ENCODE measurements around the gene TFPI. TPM values are rescaled to one million over a fixed set of nuclear protein-coding genes. Genes with fewer than 3 reads are reported as not detected.
"Not testable (repeated sequence)": the region's sequence is repeated elsewhere in the genome, so short reads cannot be mapped to it uniquely, and the experiment has no call there.

Gene TFPI
- total RNA-seq, 2 donors from 2014 or later: 63.5 to 86.8 TPM

GRCh38 chr2:187543488-187543887 lies 10.7 kb downstream of the TFPI start:
- Histone ChIP-seq H3K36me3 (no peaks in the 10 kb centered on the region), H3K27ac (peak overlapping the region in 1 of 2 donors; percentile 3), H3K4me3 (no peak overlapping the region), H3K27me3 (replicated peaks; ENCODE audit: insufficient read depth) (peaks cover 4% of the 10 kb centered on the region), H3K9me3 (no peaks in the 10 kb centered on the region), H3K4me1 (ENCODE audit: control insufficient read depth in 1 of 2, low read depth in 2 of 2) (peaks cover 16 to 20% of the 10 kb centered on the region in 2 donors)
- no peak for ATAC-seq (ENCODE audit: insufficient number of reproducible peaks, low FRiP score, low read depth)
- no peak for TF ChIP-seq CTCF (IDR thresholded peaks at IDR 0.05)
- DNase-seq (ENCODE audit: low spot score): no peak

GRCh38 chr2:187542123-187542522 lies 12.1 kb downstream of the TFPI start:
- no peak overlapping the region for H3K4me3 ChIP-seq

DNA sequence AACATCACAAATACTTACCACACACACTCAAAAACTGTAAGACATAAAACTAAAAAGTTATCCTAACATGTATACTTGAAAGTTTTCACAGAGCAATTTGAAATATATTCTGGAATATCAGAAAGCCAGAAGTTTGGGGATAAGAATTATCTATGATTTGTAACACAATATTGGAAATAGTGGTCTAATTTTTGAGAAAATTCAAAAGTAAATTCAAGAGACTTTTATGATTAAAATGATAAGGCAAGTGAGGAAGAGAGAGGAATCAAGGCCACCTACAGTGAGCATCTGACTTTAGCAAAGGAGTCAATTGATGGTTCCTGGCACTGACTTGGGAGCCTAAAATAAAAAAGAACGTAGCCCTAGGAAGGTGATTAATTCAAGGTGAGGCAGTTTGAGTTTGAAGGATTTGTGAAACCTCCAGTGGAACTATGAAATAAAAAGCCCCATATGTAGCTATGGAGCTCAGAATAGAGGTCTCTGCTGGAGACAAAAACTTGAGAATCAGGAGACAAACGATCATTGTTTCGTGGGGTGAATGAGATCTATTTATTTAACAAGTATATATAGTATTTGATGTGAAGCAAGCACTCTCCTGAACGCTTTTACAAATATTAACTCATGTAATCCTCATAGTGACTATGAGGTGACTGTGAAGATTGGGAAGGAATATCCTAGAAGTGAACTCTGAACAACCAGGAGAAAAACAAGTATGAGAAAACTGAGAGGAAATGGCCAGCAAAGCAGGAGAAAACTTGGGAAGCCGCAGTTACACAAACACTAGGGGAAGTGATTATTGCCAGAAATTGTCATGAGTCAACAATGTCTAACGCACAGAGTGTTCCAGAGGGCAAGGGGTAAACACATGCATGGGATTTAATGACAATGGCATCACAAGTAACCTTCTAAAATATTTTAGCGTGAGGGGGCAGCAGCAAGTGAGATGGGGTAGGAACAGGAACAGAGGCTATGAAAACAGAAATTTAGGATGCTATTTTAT lies 12.8 kb downstream of the TFPI start:
- ATAC-seq (ENCODE audit: insufficient number of reproducible peaks, low FRiP score, low read depth) (peak; percentile 79), DNase-seq (ENCODE audit: low spot score) (no peak)
- Histone ChIP-seq H3K9me3 (no peaks in the 10 kb centered on the region), H3K27ac (peak overlapping the region; percentile 1 to 63), H3K4me3 (peak overlapping the region; percentile 4), H3K27me3 (replicated peaks; ENCODE audit: insufficient read depth) (peaks cover 4% of the 10 kb centered on the region), H3K4me1 (ENCODE audit: control insufficient read depth in 1 of 2, low read depth in 2 of 2) (peaks cover 16 to 18% of the 10 kb centered on the region in 2 donors), H3K36me3 (no peaks in the 10 kb centered on the region)
- no peak for TF ChIP-seq CTCF (IDR thresholded peaks at IDR 0.05)

More at GRCh38 chr2:187542123-187542522, 12.1 kb downstream of the TFPI start:
- no peaks in the 10 kb centered on the region for H3K36me3 ChIP-seq
- peaks cover 16 to 18% of the 10 kb centered on the region in 2 donors for H3K4me1 ChIP-seq (ENCODE audit: control insufficient read depth in 1 of 2, low read depth in 2 of 2)
- no peak for DNase-seq (ENCODE audit: low spot score)
- no peak for ATAC-seq (ENCODE audit: insufficient number of reproducible peaks, low FRiP score, low read depth)
- TF ChIP-seq CTCF (IDR thresholded peaks at IDR 0.05): no peak
- peak overlapping the region in 1 of 2 donors; percentile 63 for H3K27ac ChIP-seq
- H3K27me3 ChIP-seq (replicated peaks; ENCODE audit: insufficient read depth): peaks cover 4% of the 10 kb centered on the region
- no peaks in the 10 kb centered on the region for H3K9me3 ChIP-seq

GRCh38 chr2:187538222-187538621 lies 16.0 kb downstream of the TFPI start:
- H3K36me3 ChIP-seq; H3K27me3 ChIP-seq (replicated peaks; ENCODE audit: insufficient read depth); DNase-seq (ENCODE audit: low spot score); ATAC-seq (ENCODE audit: insufficient number of reproducible peaks, low FRiP score, low read depth); H3K4me3 ChIP-seq; H3K9me3 ChIP-seq; H3K27ac ChIP-seq: not testable (repeated sequence)
- peaks cover 9 to 18% of the 10 kb centered on the region in 2 donors for H3K4me1 ChIP-seq (ENCODE audit: control insufficient read depth in 1 of 2, low read depth in 2 of 2)

DNA sequence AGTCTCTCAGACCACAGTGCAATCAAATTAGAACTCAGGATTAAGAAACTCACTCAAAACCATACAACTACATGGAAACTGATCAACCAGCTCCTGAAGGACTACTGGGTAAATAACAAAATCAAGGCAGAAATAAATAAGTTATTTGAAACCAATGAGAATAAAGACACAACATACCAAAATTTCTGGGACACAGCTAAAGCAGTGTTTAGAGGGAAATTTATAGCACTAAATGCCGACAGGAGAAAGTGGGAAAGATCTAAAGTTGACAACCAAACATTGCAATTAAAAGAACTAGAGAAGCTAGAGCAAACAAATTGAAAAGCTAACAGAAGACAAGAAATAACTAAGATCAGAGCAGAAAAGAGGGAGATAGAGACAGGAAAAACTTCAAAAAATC lies 18.9 kb downstream of the TFPI start:
- DNase-seq (ENCODE audit: low spot score); H3K36me3 ChIP-seq; H3K9me3 ChIP-seq; H3K27ac ChIP-seq; H3K4me1 ChIP-seq (ENCODE audit: control insufficient read depth in 1 of 2, low read depth in 2 of 2); ATAC-seq (ENCODE audit: insufficient number of reproducible peaks, low FRiP score, low read depth); H3K27me3 ChIP-seq (replicated peaks; ENCODE audit: insufficient read depth); H3K4me3 ChIP-seq: not testable (repeated sequence)

GRCh38 chr2:187532333-187533120 lies 21.7 kb downstream of the TFPI start:
- no peaks in the 10 kb centered on the region for H3K9me3 ChIP-seq
- no peaks in the 10 kb centered on the region for H3K36me3 ChIP-seq
- H3K4me1 ChIP-seq (ENCODE audit: control insufficient read depth in 1 of 2, low read depth in 2 of 2): no peaks in the 10 kb centered on the region
- no peak overlapping the region for H3K27ac ChIP-seq
- no peak for TF ChIP-seq CTCF (IDR thresholded peaks at IDR 0.05)
- H3K27me3 ChIP-seq (replicated peaks; ENCODE audit: insufficient read depth): no peaks in the 10 kb centered on the region
- ATAC-seq (ENCODE audit: insufficient number of reproducible peaks, low FRiP score, low read depth) (no peak), DNase-seq (ENCODE audit: low spot score) (no peak)
- no peak overlapping the region for H3K4me3 ChIP-seq
